Panc1 (cell line): ENCODE data around the gene IGFBP5.

Experiments used
- CTCF ChIP-seq: fragments of 450-650 bp; IDR thresholded peaks from 2 replicates; pipeline ENCODE4 v1.5.1; 2017; ENCODE audit warnings: mild to moderate bottlenecking
- POLR2AphosphoS5 ChIP-seq: IDR thresholded peaks from 2 replicates; pipeline ENCODE4 v1.6.1; 2012; ENCODE audit warnings: mild to moderate bottlenecking, low read depth, low read length, moderate library complexity
- REST ChIP-seq, 2 experiments: IDR thresholded peaks; 2 replicates each; pipeline ENCODE4 v1.6.1; 2011 to 2012; ENCODE audit warnings: low read depth in 2 of 2, control low read depth in 1 of 2, low read length in 1 of 2, mild to moderate bottlenecking in 1 of 2, moderate library complexity in 1 of 2; ENCODE audit not compliant: insufficient read depth in 1 of 2
- SIN3A ChIP-seq: IDR thresholded peaks from 2 replicates; pipeline ENCODE4 v1.6.1; 2012; ENCODE audit warnings: low read depth, mild to moderate bottlenecking, low read length, moderate library complexity, borderline replicate concordance; ENCODE audit not compliant: insufficient read depth

GRCh38 chr2:216735086-216735485 is 39.7 kb upstream of the IGFBP5 start:
- no peak for TF ChIP-seq POLR2AphosphoS5
- no peak for TF ChIP-seq CTCF
- TF ChIP-seq REST (IDR thresholded peaks at IDR 0.05; ENCODE audit: insufficient read depth in 1 of 2, low read depth in 2 of 2, low read length in 1 of 2) = no peak
- TF ChIP-seq SIN3A = no peak
